Dendritic cell treated with granulocyte-macrophage colony-stimulating factor and Interleukin-4, amounts not matched to agents 40 ng/mL and 50 ng/mL, for 4 days (primary cell): ENCODE results near the gene HOXB5.

Source experiments
- H3K27ac Mint-ChIP-seq: one replicate; pipeline ENCODE4 v1.8.0; 2022; ENCODE audit warnings: mild to moderate bottlenecking, mixed read lengths
- H3K27me3 Mint-ChIP-seq: one replicate; pipeline ENCODE4 v1.8.0; 2022; ENCODE audit warnings: mild to moderate bottlenecking, mixed read lengths
- H3K36me3 Mint-ChIP-seq: one replicate; pipeline ENCODE4 v1.8.0; 2022; ENCODE audit warnings: low read depth, mixed read lengths
- H3K4me1 Mint-ChIP-seq: one replicate; pipeline ENCODE4 v1.8.0; 2022; ENCODE audit warnings: low read depth, mixed read lengths
- H3K4me3 Mint-ChIP-seq: one replicate; pipeline ENCODE4 v1.8.0; 2022; ENCODE audit warnings: mild to moderate bottlenecking, moderate library complexity, mixed read lengths
- H3K9me3 Mint-ChIP-seq: one replicate; pipeline ENCODE4 v1.8.0; 2022; ENCODE audit warnings: mixed read lengths
- intact Hi-C: fragments of 100-400 bp; cut with micrococcal nuclease; formaldehyde crosslinking; loops from one replicate; pipeline ENCODE4 v1.15.0; 2022

The HOXB5 gene

GRCh38 chr17:48566717-48567116 lies 26.9 kb downstream of the HOXB5 start:
- Mint-ChIP-seq H3K27ac (no peak overlapping the region), H3K27me3 (peaks cover 21% of the 10 kb centered on the region), H3K4me1 (peaks cover 6% of the 10 kb centered on the region), H3K4me3 (no peak overlapping the region), H3K9me3 (no peaks in the 10 kb centered on the region), H3K36me3 (no peaks in the 10 kb centered on the region)
- intact Hi-C loops: no loop called here

GRCh38 chr17:48565925-48566710 lies 27.5 kb downstream of the HOXB5 start:
- Mint-ChIP-seq H3K4me1 (peaks cover 9% of the 10 kb centered on the region), H3K9me3 (no peaks in the 10 kb centered on the region), H3K27ac (no peak overlapping the region), H3K4me3 (no peak overlapping the region), H3K36me3 (no peaks in the 10 kb centered on the region), H3K27me3 (peaks cover 26% of the 10 kb centered on the region)
- intact Hi-C loops: no loop called here

- H3K36me3 Mint-ChIP-seq: no peaks in the 10 kb centered on the region
- no peak overlapping the region for H3K4me3 Mint-ChIP-seq
- H3K9me3 Mint-ChIP-seq: no peaks in the 10 kb centered on the region
- H3K27me3 Mint-ChIP-seq: peaks cover 31% of the 10 kb centered on the region
- peaks cover 11% of the 10 kb centered on the region for H3K4me1 Mint-ChIP-seq
- H3K27ac Mint-ChIP-seq: no peak overlapping the region
- intact Hi-C loops: no loop called here
Observed at GRCh38 chr17:48565022-48565554, 28.5 kb downstream of the HOXB5 start.

GRCh38 chr17:48564188-48565021 lies 29.2 kb downstream of the HOXB5 start:
- Mint-ChIP-seq H3K27me3 (peaks cover 37% of the 10 kb centered on the region), H3K36me3 (no peaks in the 10 kb centered on the region), H3K27ac (no peak overlapping the region), H3K4me1 (peaks cover 11% of the 10 kb centered on the region), H3K4me3 (no peak overlapping the region), H3K9me3 (no peaks in the 10 kb centered on the region)
- intact Hi-C loops: no loop called here

- Mint-ChIP-seq H3K36me3 (no peaks in the 10 kb centered on the region), H3K9me3 (no peaks in the 10 kb centered on the region)
Observed at GRCh38 chr17:48563867-48564187, 29.8 kb downstream of the HOXB5 start.

GRCh38 chr17:48563385-48563838 lies 30.2 kb downstream of the HOXB5 start:
- intact Hi-C loops: no loop called here
- H3K27ac Mint-ChIP-seq: no peak overlapping the region
- H3K4me1 Mint-ChIP-seq: peaks cover 8% of the 10 kb centered on the region
- H3K9me3 Mint-ChIP-seq: no peaks in the 10 kb centered on the region
- H3K27me3 Mint-ChIP-seq: peaks cover 46% of the 10 kb centered on the region
- H3K4me3 Mint-ChIP-seq: no peak overlapping the region
- no peaks in the 10 kb centered on the region for H3K36me3 Mint-ChIP-seq

More at GRCh38 chr17:48563867-48564187, 29.8 kb downstream of the HOXB5 start:
- Mint-ChIP-seq H3K4me3 (no peak overlapping the region), H3K27me3 (peaks cover 42% of the 10 kb centered on the region), H3K4me1 (peaks cover 11% of the 10 kb centered on the region), H3K27ac (no peak overlapping the region)
- intact Hi-C loops: no loop called here

- Mint-ChIP-seq H3K4me1 (peaks cover 5% of the 10 kb centered on the region), H3K27me3 (peaks cover 50% of the 10 kb centered on the region), H3K36me3 (no peaks in the 10 kb centered on the region), H3K27ac (no peak overlapping the region), H3K4me3 (no peak overlapping the region), H3K9me3 (no peaks in the 10 kb centered on the region)
- intact Hi-C loops: no loop called here
Observed at GRCh38 chr17:48562934-48563333, 30.6 kb downstream of the HOXB5 start.

- Mint-ChIP-seq H3K9me3 (no peaks in the 10 kb centered on the region), H3K4me1 (peaks cover 5% of the 10 kb centered on the region), H3K27me3 (peaks cover 56% of the 10 kb centered on the region), H3K4me3 (no peak overlapping the region), H3K27ac (no peak overlapping the region), H3K36me3 (no peaks in the 10 kb centered on the region)
- intact Hi-C loops: no loop called here
Observed at GRCh38 chr17:48561884-48562810, 31.4 kb downstream of the HOXB5 start.

GRCh38 chr17:48559840-48560817 lies 33.5 kb downstream of the HOXB5 start:
- Mint-ChIP-seq H3K27ac (no peak overlapping the region), H3K27me3 (peaks cover 75% of the 10 kb centered on the region), H3K9me3 (no peaks in the 10 kb centered on the region), H3K4me3 (no peak overlapping the region), H3K36me3 (no peaks in the 10 kb centered on the region), H3K4me1 (peaks cover 8% of the 10 kb centered on the region)
- intact Hi-C loops: no loop called here

- no peaks in the 10 kb centered on the region for H3K36me3 Mint-ChIP-seq
- no peak overlapping the region for H3K27ac Mint-ChIP-seq
- no peak overlapping the region for H3K4me3 Mint-ChIP-seq
- intact Hi-C loops: no loop called here
- peaks cover 83% of the 10 kb centered on the region for H3K27me3 Mint-ChIP-seq
- H3K4me1 Mint-ChIP-seq: peaks cover 12% of the 10 kb centered on the region
- H3K9me3 Mint-ChIP-seq: no peaks in the 10 kb centered on the region
Observed at GRCh38 chr17:48559122-48559839, 34.3 kb downstream of the HOXB5 start.

- intact Hi-C loops: no loop called here
- H3K27me3 Mint-ChIP-seq: peaks cover 83% of the 10 kb centered on the region
- peaks cover 12% of the 10 kb centered on the region for H3K4me1 Mint-ChIP-seq
- H3K27ac Mint-ChIP-seq: no peak overlapping the region
- no peaks in the 10 kb centered on the region for H3K36me3 Mint-ChIP-seq
- H3K4me3 Mint-ChIP-seq: no peak overlapping the region
- H3K9me3 Mint-ChIP-seq: no peaks in the 10 kb centered on the region
Observed at GRCh38 chr17:48558831-48559121, 34.8 kb downstream of the HOXB5 start.

- Mint-ChIP-seq H3K4me1 (peaks cover 12% of the 10 kb centered on the region), H3K27me3 (peaks cover 83% of the 10 kb centered on the region), H3K27ac (no peak overlapping the region), H3K36me3 (no peaks in the 10 kb centered on the region), H3K4me3 (no peak overlapping the region), H3K9me3 (no peaks in the 10 kb centered on the region)
- intact Hi-C loops: no loop called here
Observed at GRCh38 chr17:48558057-48558830, 35.3 kb downstream of the HOXB5 start.
